Measurements from ENCODE around the gene HIVEP2. TPM values are rescaled to one million over a fixed set of nuclear protein-coding genes. Genes with fewer than 3 reads are reported as not detected.
A peak's percentile ranks its signal among the peaks of the same experiment; 100 is the strongest.

The HIVEP2 gene
- total RNA-seq, 1 experiment from 2014 or later: 3.2 TPM

- Histone ChIP-seq H3K4me3 (ENCODE audit: low read depth, low read length, poor library complexity, severe bottlenecking) (peak overlapping the region; percentile 29), H3K36me3 (ENCODE audit: insufficient read depth, low read length, poor library complexity, severe bottlenecking) (no peaks in the 10 kb centered on the region), H3K27ac (ENCODE audit: low read depth, low read length, poor library complexity, severe bottlenecking) (no peak overlapping the region), H3K4me1 (ENCODE audit: insufficient read depth, low read length, poor library complexity, severe bottlenecking) (peaks cover 42% of the 10 kb centered on the region), H3K27me3 (replicated peaks; ENCODE audit: insufficient read depth, low read depth, low read length, poor library complexity) (no peaks in the 10 kb centered on the region), H3K9me3 (ENCODE audit: low read depth, low read length, poor library complexity, severe bottlenecking) (no peaks in the 10 kb centered on the region)
- CTCF ChIA-PET: interaction anchor here (0.6 kb wide), 1 partner anchor 12 kb away, joined by 3 read pairs; no protein-coding TSS in a partner anchor
- intact Hi-C loops (cut with micrococcal nuclease; ENCODE audit: unreplicated experiment): no loop called here
- TF ChIP-seq CTCF (conservative IDR thresholded peaks at IDR 0.05; ENCODE audit: low read depth, low read length) (no peak), EZH2 (IDR thresholded peaks at IDR 0.05; ENCODE audit: borderline replicate concordance, low read depth, low read length, poor library complexity, severe bottlenecking) (no peak)
- no TSS peak for BruUV-seq (replicated peaks)
- POLR2A ChIA-PET (ENCODE audit: low non-redundant PET): interaction anchor here (1.1 kb wide), 1 partner anchor 9 kb away, joined by 8 read pairs; no protein-coding TSS in a partner anchor
- DNase-seq (ENCODE audit: low spot score): no peak
Observed at GRCh38 chr6:142845143-142845571, 99.8 kb downstream of the HIVEP2 start.

- BruUV-seq (replicated peaks): no TSS peak
Observed at GRCh38 chr6:142844065-142844755, 100.8 kb downstream of the HIVEP2 start.

DNA sequence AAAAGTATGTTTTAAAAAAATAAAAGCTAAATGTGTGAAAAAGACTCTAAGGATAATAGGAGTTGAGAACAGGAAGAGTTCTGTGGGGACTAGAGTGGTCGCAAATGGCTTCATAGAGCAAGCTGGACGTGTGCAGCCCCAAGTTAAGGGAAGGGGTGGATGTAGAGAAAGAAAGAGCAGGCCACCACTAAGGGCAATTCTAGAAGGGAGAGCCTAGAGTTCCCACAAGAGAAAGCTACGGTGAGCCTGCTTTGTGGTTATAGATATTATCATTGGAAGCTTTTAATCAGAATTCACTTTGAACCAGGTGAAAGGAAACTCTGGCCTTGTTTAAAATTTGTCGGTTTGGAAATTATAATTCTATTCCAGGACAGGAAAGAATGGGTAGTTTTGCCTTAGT is 101.6 kb downstream of the HIVEP2 start:
- Histone ChIP-seq H3K27ac (ENCODE audit: low read depth, low read length, poor library complexity, severe bottlenecking) (no peak overlapping the region), H3K4me3 (ENCODE audit: low read depth, low read length, poor library complexity, severe bottlenecking) (no peak overlapping the region), H3K4me1 (ENCODE audit: insufficient read depth, low read length, poor library complexity, severe bottlenecking) (peaks cover 42% of the 10 kb centered on the region), H3K9me3 (ENCODE audit: low read depth, low read length, poor library complexity, severe bottlenecking) (no peaks in the 10 kb centered on the region), H3K27me3 (replicated peaks; ENCODE audit: insufficient read depth, low read depth, low read length, poor library complexity) (no peaks in the 10 kb centered on the region), H3K36me3 (ENCODE audit: insufficient read depth, low read length, poor library complexity, severe bottlenecking) (no peaks in the 10 kb centered on the region)
- TF ChIP-seq CTCF (conservative IDR thresholded peaks at IDR 0.05; ENCODE audit: low read depth, low read length) (no peak), EZH2 (IDR thresholded peaks at IDR 0.05; ENCODE audit: borderline replicate concordance, low read depth, low read length, poor library complexity, severe bottlenecking) (no peak)
- CTCF ChIA-PET: no interaction called here
- POLR2A ChIA-PET (ENCODE audit: low non-redundant PET): interaction anchor here (0.6 kb wide), 1 partner anchor 117 kb away, joined by 3 read pairs; no protein-coding TSS in a partner anchor
- intact Hi-C loops (cut with micrococcal nuclease; ENCODE audit: unreplicated experiment): no loop called here
- no TSS peak for BruUV-seq (replicated peaks)
- no peak for DNase-seq (ENCODE audit: low spot score)

More at GRCh38 chr6:142844065-142844755, 100.8 kb downstream of the HIVEP2 start:
- intact Hi-C loops (cut with micrococcal nuclease; ENCODE audit: unreplicated experiment): no loop called here
- Histone ChIP-seq H3K27ac (ENCODE audit: low read depth, low read length, poor library complexity, severe bottlenecking) (no peak overlapping the region), H3K4me3 (ENCODE audit: low read depth, low read length, poor library complexity, severe bottlenecking) (no peak overlapping the region), H3K36me3 (ENCODE audit: insufficient read depth, low read length, poor library complexity, severe bottlenecking) (no peaks in the 10 kb centered on the region), H3K4me1 (ENCODE audit: insufficient read depth, low read length, poor library complexity, severe bottlenecking) (peaks cover 42% of the 10 kb centered on the region), H3K9me3 (ENCODE audit: low read depth, low read length, poor library complexity, severe bottlenecking) (no peaks in the 10 kb centered on the region), H3K27me3 (replicated peaks; ENCODE audit: insufficient read depth, low read depth, low read length, poor library complexity) (no peaks in the 10 kb centered on the region)
- no peak for DNase-seq (ENCODE audit: low spot score)
- TF ChIP-seq EZH2 (IDR thresholded peaks at IDR 0.05; ENCODE audit: borderline replicate concordance, low read depth, low read length, poor library complexity, severe bottlenecking): no peak
- no peak for TF ChIP-seq CTCF (conservative IDR thresholded peaks at IDR 0.05; ENCODE audit: low read depth, low read length)
- POLR2A ChIA-PET (ENCODE audit: low non-redundant PET): no interaction called here
- CTCF ChIA-PET: no interaction called here

Measured in A673 (cell line).